HepG2 (cell line): Measurements from ENCODE around the gene PRKCD. TPM values are rescaled to one million over a fixed set of nuclear protein-coding genes. Genes with fewer than 3 reads are reported as not detected.

Source experiments
- ELF4 ChIP-seq: sonication (generic); formaldehyde crosslinking; IDR thresholded peaks from 2 replicates; pipeline ENCODE4 v1.5.0; 2020; ENCODE audit warnings: missing genetic modification reagents, mild to moderate bottlenecking, moderate library complexity, borderline replicate concordance
- GATAD2A ChIP-seq: IDR thresholded peaks from 2 replicates; pipeline ENCODE4 v1.6.1; 2016
- MEF2D ChIP-seq: sonication (generic); formaldehyde crosslinking; IDR thresholded peaks from 2 replicates; pipeline ENCODE4 v1.5.1; 2020; ENCODE audit warnings: mild to moderate bottlenecking, missing genetic modification reagents
- MTF2 ChIP-seq: sonication (generic); formaldehyde crosslinking; IDR thresholded peaks from 2 replicates; pipeline ENCODE4 v1.5.0; 2020; ENCODE audit warnings: missing genetic modification reagents, borderline replicate concordance
- NFE2L1 ChIP-seq: sonication (generic); formaldehyde crosslinking; IDR thresholded peaks from 2 replicates; pipeline ENCODE4 v1.4.0; 2020; ENCODE audit warnings: missing genetic modification reagents, mild to moderate bottlenecking, borderline replicate concordance
- PRPF4 ChIP-seq: fragments of 200-400 bp; formaldehyde crosslinking; IDR thresholded peaks from 2 replicates; pipeline ENCODE4 v1.6.1; 2016; ENCODE audit warnings: low read length, low read depth; ENCODE audit not compliant: poor library complexity, severe bottlenecking
- RCOR2 ChIP-seq: IDR thresholded peaks from 2 replicates; pipeline ENCODE4 v1.6.1; 2016; ENCODE audit warnings: missing biosample characterization, missing genetic modification reagents
- RXRA ChIP-seq: sonication (generic); formaldehyde crosslinking; IDR thresholded peaks from 2 replicates; pipeline ENCODE4 v1.5.1; 2020; ENCODE audit warnings: missing genetic modification reagents
- SRSF1 ChIP-seq: fragments of 200-400 bp; formaldehyde crosslinking; optimal IDR thresholded peaks from 2 replicates; pipeline ENCODE3; 2017; ENCODE audit warnings: mild to moderate bottlenecking, low read depth, low read length, moderate library complexity
- SRSF9 ChIP-seq: fragments of 200-400 bp; formaldehyde crosslinking; IDR thresholded peaks from 2 replicates; pipeline ENCODE4 v1.6.1; 2018; ENCODE audit warnings: borderline replicate concordance, mild to moderate bottlenecking, low read depth, low read length; ENCODE audit not compliant: insufficient read depth, poor library complexity, severe bottlenecking
- SSRP1 ChIP-seq: IDR thresholded peaks from 2 replicates; pipeline ENCODE4 v1.6.1; 2016; ENCODE audit warnings: control low read depth
- ZNF12 ChIP-seq: sonication (generic); formaldehyde crosslinking; IDR thresholded peaks from 2 replicates; pipeline ENCODE4 v1.5.0; 2020; ENCODE audit warnings: missing genetic modification reagents
- ZNF891 ChIP-seq: sonication (generic); formaldehyde crosslinking; IDR thresholded peaks from 2 replicates; pipeline ENCODE4 v1.5.0; 2020; ENCODE audit warnings: mild to moderate bottlenecking, missing genetic modification reagents
- ZSCAN22 ChIP-seq: sonication (generic); formaldehyde crosslinking; IDR thresholded peaks from 2 replicates; pipeline ENCODE4 v1.4.0; 2020; ENCODE audit warnings: mild to moderate bottlenecking, missing genetic modification reagents
- polyA plus RNA-seq, 8 experiments: library from polyadenylated mRNA; depleted of rRNA in 3 of 8; stranded (reverse) in 7 of 8; unstranded in 1 of 8; fragments of >200 nt; fragmentation: Illumina TruSeq in 4 of 8; extraction: Trizol in 4 of 8; gene quantifications; 2 replicates each; pipeline versions ENCODE4 v1.2.1 to v1.2.3, GENCODE V29; 2011 to 2016; ENCODE audit warnings: low read depth in 4 of 8, missing spikeins in 1 of 8, mixed read lengths in 1 of 8; ENCODE audit not compliant: insufficient read depth in 1 of 8
- total RNA-seq, 5 experiments: library from RNA; depleted of rRNA; stranded (reverse); fragments of >200 nt; fragmentation: Illumina TruSeq; extraction: Trizol; gene quantifications; 2 replicates each; pipeline ENCODE4 v1.2.3, GENCODE V29; 2016; ENCODE audit warnings: low read depth in 1 of 5
- TF ChIP-seq, protein P1 (sequence below): sonication (generic); formaldehyde crosslinking; IDR thresholded peaks from 2 replicates; pipeline ENCODE4 v1.4.0; 2020; ENCODE audit warnings: missing genetic modification reagents
- TF ChIP-seq, protein P2 (sequence below): sonication (generic); formaldehyde crosslinking; IDR thresholded peaks from 2 replicates; pipeline ENCODE4 v1.5.0; 2020; ENCODE audit warnings: mild to moderate bottlenecking, missing genetic modification reagents
- TF ChIP-seq, protein P3 (sequence below): sonication (generic); formaldehyde crosslinking; IDR thresholded peaks from 2 replicates; pipeline ENCODE4 v1.5.0; 2020; ENCODE audit warnings: mild to moderate bottlenecking, missing genetic modification reagents, borderline replicate concordance
- TF ChIP-seq, protein P4 (sequence below): sonication (generic); formaldehyde crosslinking; IDR thresholded peaks from 2 replicates; pipeline ENCODE4 v1.4.0; 2020; ENCODE audit warnings: mild to moderate bottlenecking, low read depth, missing genetic modification reagents

Gene PRKCD
- total and polyA plus RNA-seq, 2 of the 13 experiments (the other 11 are each of a cell fraction or from before 2014, with no cell fraction given): 1.6 to 40.7 TPM

DNA sequence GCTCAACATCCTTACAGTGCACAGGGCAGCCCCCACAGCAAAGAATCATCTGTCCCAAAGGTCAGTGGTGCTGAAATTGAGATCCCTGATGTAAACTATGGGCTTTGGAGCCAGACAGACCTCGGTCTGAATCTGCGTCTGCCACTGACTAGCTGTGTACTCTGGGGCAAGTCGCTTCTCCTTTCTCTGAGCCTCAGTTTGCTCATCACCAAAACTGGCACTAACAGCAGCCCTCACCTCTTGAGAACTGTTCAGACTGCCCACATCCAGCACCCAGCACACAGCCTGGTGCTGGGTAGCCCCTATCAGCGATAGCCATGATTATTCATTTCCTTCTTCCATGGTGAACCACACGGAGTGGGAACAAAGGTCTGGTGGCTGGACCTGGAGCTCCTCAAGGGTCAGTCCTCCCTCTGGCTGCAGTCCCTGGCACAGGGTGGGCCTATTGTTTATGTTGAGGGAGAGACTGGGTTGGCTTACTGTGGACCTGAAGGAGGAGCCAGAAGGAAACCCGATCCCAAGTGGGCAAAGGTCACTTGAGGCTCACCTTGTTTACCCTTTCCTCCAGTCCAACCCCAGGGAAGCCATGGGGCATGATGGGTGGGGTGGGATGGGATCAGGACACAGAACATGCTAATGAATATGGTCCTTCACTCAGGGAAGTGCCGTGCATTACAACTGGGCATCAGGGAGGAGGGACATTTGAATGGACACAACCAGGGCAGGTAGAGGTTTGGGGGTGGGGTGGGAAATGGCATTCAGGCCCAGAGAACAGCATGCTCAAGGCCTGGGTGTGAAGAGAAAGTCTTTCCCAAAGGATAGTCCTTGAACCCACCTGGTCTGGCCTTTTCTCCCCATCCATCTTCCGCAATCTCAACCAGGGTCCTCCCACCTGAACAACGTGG lies 1.6 kb upstream of the PRKCD start (continued):
- TF ChIP-seq, protein P1, sequence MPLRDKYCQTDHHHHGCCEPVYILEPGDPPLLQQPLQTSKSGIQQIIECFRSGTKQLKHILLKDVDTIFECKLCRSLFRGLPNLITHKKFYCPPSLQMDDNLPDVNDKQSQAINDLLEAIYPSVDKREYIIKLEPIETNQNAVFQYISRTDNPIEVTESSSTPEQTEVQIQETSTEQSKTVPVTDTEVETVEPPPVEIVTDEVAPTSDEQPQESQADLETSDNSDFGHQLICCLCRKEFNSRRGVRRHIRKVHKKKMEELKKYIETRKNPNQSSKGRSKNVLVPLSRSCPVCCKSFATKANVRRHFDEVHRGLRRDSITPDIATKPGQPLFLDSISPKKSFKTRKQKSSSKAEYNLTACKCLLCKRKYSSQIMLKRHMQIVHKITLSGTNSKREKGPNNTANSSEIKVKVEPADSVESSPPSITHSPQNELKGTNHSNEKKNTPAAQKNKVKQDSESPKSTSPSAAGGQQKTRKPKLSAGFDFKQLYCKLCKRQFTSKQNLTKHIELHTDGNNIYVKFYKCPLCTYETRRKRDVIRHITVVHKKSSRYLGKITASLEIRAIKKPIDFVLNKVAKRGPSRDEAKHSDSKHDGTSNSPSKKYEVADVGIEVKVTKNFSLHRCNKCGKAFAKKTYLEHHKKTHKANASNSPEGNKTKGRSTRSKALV (CRISPR knock-in tag): no peak
- TF ChIP-seq MTF2 (no peak), RXRA (peak; percentile 97), PRPF4 (no peak), NFE2L1 (CRISPR knock-in tag) (no peak), RCOR2 (CRISPR knock-in tag) (no peak), ZNF891 (CRISPR knock-in tag) (peak; percentile 71; the same call in 1 of the 2 replicates), MEF2D (CRISPR knock-in tag) (0 out of 2 replicates have a peak, but pooled peaks have one; percentile 11), SSRP1 (CRISPR knock-in tag) (0 out of 2 replicates have a peak, but pooled peaks have one; percentile 54), SRSF1 (no peak), ZSCAN22 (CRISPR knock-in tag) (no peak), SRSF9 (no peak), ZNF12 (no peak), GATAD2A (CRISPR knock-in tag) (peak; percentile 69), ELF4 (CRISPR knock-in tag) (no peak)
- TF ChIP-seq, protein P2, sequence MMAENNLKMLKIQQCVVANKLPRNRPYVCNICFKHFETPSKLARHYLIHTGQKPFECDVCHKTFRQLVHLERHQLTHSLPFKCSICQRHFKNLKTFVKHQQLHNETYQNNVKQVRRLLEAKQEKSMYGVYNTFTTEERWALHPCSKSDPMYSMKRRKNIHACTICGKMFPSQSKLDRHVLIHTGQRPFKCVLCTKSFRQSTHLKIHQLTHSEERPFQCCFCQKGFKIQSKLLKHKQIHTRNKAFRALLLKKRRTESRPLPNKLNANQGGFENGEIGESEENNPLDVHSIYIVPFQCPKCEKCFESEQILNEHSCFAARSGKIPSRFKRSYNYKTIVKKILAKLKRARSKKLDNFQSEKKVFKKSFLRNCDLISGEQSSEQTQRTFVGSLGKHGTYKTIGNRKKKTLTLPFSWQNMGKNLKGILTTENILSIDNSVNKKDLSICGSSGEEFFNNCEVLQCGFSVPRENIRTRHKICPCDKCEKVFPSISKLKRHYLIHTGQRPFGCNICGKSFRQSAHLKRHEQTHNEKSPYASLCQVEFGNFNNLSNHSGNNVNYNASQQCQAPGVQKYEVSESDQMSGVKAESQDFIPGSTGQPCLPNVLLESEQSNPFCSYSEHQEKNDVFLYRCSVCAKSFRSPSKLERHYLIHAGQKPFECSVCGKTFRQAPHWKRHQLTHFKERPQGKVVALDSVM (CRISPR knock-in tag): no peak
- TF ChIP-seq, protein P3, sequence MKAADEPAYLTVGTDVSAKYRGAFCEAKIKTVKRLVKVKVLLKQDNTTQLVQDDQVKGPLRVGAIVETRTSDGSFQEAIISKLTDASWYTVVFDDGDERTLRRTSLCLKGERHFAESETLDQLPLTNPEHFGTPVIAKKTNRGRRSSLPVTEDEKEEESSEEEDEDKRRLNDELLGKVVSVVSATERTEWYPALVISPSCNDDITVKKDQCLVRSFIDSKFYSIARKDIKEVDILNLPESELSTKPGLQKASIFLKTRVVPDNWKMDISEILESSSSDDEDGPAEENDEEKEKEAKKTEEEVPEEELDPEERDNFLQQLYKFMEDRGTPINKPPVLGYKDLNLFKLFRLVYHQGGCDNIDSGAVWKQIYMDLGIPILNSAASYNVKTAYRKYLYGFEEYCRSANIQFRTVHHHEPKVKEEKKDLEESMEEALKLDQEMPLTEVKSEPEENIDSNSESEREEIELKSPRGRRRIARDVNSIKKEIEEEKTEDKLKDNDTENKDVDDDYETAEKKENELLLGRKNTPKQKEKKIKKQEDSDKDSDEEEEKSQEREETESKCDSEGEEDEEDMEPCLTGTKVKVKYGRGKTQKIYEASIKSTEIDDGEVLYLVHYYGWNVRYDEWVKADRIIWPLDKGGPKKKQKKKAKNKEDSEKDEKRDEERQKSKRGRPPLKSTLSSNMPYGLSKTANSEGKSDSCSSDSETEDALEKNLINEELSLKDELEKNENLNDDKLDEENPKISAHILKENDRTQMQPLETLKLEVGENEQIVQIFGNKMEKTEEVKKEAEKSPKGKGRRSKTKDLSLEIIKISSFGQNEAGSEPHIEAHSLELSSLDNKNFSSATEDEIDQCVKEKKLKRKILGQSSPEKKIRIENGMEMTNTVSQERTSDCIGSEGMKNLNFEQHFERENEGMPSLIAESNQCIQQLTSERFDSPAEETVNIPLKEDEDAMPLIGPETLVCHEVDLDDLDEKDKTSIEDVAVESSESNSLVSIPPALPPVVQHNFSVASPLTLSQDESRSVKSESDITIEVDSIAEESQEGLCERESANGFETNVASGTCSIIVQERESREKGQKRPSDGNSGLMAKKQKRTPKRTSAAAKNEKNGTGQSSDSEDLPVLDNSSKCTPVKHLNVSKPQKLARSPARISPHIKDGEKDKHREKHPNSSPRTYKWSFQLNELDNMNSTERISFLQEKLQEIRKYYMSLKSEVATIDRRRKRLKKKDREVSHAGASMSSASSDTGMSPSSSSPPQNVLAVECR (CRISPR knock-in tag): peak; percentile 74; the same call in 1 of the 2 replicates
- TF ChIP-seq, protein P4, sequence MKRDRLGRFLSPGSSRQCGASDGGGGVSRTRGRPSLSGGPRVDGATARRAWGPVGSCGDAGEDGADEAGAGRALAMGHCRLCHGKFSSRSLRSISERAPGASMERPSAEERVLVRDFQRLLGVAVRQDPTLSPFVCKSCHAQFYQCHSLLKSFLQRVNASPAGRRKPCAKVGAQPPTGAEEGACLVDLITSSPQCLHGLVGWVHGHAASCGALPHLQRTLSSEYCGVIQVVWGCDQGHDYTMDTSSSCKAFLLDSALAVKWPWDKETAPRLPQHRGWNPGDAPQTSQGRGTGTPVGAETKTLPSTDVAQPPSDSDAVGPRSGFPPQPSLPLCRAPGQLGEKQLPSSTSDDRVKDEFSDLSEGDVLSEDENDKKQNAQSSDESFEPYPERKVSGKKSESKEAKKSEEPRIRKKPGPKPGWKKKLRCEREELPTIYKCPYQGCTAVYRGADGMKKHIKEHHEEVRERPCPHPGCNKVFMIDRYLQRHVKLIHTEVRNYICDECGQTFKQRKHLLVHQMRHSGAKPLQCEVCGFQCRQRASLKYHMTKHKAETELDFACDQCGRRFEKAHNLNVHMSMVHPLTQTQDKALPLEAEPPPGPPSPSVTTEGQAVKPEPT (CRISPR knock-in tag): no peak
